GM12878 (cell line): ENCODE measurements around the gene PABPC1L. TPM values are rescaled to one million over a fixed set of nuclear protein-coding genes. Genes with fewer than 3 reads are reported as not detected.

Experiments used
- ATAC-seq: fragments of 200-7000 bp; cut with Tn5 transposase; 3 replicates; pipeline ENCODE4 v1.9.1; 2020; ENCODE audit warnings: mild to moderate bottlenecking, moderate library complexity
- BruUV-seq: library from RNA; stranded (reverse); fragments of 400-500 nt; replicated peaks from 2 replicates; lab custom pipeline; 2021; lab: Mats Ljungman, UMichigan
- CTCF ChIA-PET: fragments of 300-600 bp; sonication (Branson Sonifier 250); formaldehyde crosslinking; extraction: SDS; loops from one replicate; lab custom pipeline; 2021; ENCODE audit warnings: inconsistent platforms; lab: Yijun Ruan, JAX
- POLR2A ChIA-PET: fragments of 350-600 bp; formaldehyde crosslinking; extraction: SDS; loops from one replicate; lab custom pipeline; 2021; ENCODE audit warnings: inconsistent platforms; lab: Charles Lee
- RAD21 ChIA-PET: fragments of 300-600 bp; sonication (Branson Sonifier 250); formaldehyde crosslinking; loops from one replicate; lab custom pipeline; 2023; ENCODE audit warnings: antibody characterized with exemption; ENCODE audit not compliant: unreplicated experiment; lab: Charles Lee
- SMC1A ChIA-PET: fragments of 300-600 bp; sonication (Branson Sonifier 250); formaldehyde crosslinking; loops from one replicate; lab custom pipeline; 2023; ENCODE audit not compliant: unreplicated experiment, uncharacterized antibody; lab: Charles Lee
- DNase-seq: peaks from one replicate; pipeline ENCODE4 v3.0.0-alpha.2; 2011; ENCODE audit warnings: low read depth, low spot score
- FAIRE-seq: peaks from 3 replicates; lab custom pipeline; 2011; peaks lifted over from hg19 to GRCh38; lab: Jason Lieb, UNC
- H2AFZ ChIP-seq: 2 replicates; pipeline ENCODE4 v1.6.0; 2011; ENCODE audit warnings: low read depth, low read length, control low read depth; ENCODE audit not compliant: control insufficient read depth
- H3K27ac ChIP-seq: 2 replicates; pipeline ENCODE4 v1.5.1; 2011; ENCODE audit warnings: control low read depth; ENCODE audit not compliant: control insufficient read depth, insufficient read depth
- H3K27me3 ChIP-seq, 2 experiments: replicated peaks in 1 of 2; 2 replicates each; pipeline versions ENCODE4 v1.6.0 to v1.6.1; 2011; ENCODE audit warnings: low read length in 1 of 2; ENCODE audit not compliant: control insufficient read depth in 2 of 2, insufficient read depth in 2 of 2
- H3K36me3 ChIP-seq, 2 experiments: 2 replicates each; pipeline ENCODE4 v1.5.1; 2011; ENCODE audit warnings: low read length in 1 of 2; ENCODE audit not compliant: control insufficient read depth in 2 of 2, insufficient read depth in 2 of 2
- H3K4me1 ChIP-seq: 2 replicates; pipeline ENCODE4 v1.6.1; 2011; ENCODE audit warnings: mild to moderate bottlenecking, low read length, moderate library complexity, mixed read lengths; ENCODE audit not compliant: control insufficient read depth, insufficient read depth
- H3K4me2 ChIP-seq: 2 replicates; pipeline ENCODE4 v1.6.0; 2011; ENCODE audit warnings: control low read depth; ENCODE audit not compliant: control insufficient read depth, insufficient read depth
- H3K4me3 ChIP-seq: fragments of 200-600 bp; sonication (generic); 2 replicates; pipeline ENCODE4 v1.5.1; 2016
- H3K79me2 ChIP-seq: 2 replicates; pipeline ENCODE4 v1.6.0; 2011; ENCODE audit warnings: low read length; ENCODE audit not compliant: control insufficient read depth, insufficient read depth
- H3K9ac ChIP-seq: 2 replicates; pipeline ENCODE4 v1.8.0; 2011; ENCODE audit warnings: low read length, control low read depth, mixed read lengths; ENCODE audit not compliant: control insufficient read depth, insufficient read depth
- H3K9me3 ChIP-seq: replicated peaks from 3 replicates; pipeline ENCODE4 v1.5.1; 2011; ENCODE audit warnings: mild to moderate bottlenecking, low read length; ENCODE audit not compliant: control insufficient read depth, insufficient read depth
- H4K20me1 ChIP-seq: 2 replicates; pipeline ENCODE4 v1.6.0; 2011; ENCODE audit not compliant: control insufficient read depth, insufficient read depth
- BHLHE40 ChIP-seq, 2 experiments: fragments of 450-650 bp in 1 of 2; IDR thresholded peaks; 2 replicates each; pipeline ENCODE4 v1.6.1; 2011 to 2017; ENCODE audit warnings: low read depth in 2 of 2, borderline replicate concordance in 1 of 2, improper control_type of control experiment in 1 of 2, low read length in 1 of 2, mild to moderate bottlenecking in 1 of 2
- DPF2 ChIP-seq: fragments of 450-650 bp; IDR thresholded peaks from 2 replicates; pipeline ENCODE4 v1.6.1; 2017; ENCODE audit warnings: mild to moderate bottlenecking
- EP300 ChIP-seq, 2 experiments: fragments of 150-350 bp in 1 of 2; IDR thresholded peaks; 2 replicates each; pipeline ENCODE4 v1.6.1; 2011 to 2012; ENCODE audit warnings: low read depth in 2 of 2, low read length in 2 of 2, borderline replicate concordance in 1 of 2, improper control_type of control experiment in 1 of 2, inconsistent platforms in 1 of 2; ENCODE audit not compliant: control insufficient read depth in 1 of 2
- IKZF1 ChIP-seq: fragments of 450-650 bp; conservative IDR thresholded peaks from 2 replicates; pipeline ENCODE4 v1.6.1; 2017; ENCODE audit warnings: antibody characterized with exemption, mild to moderate bottlenecking
- IKZF2 ChIP-seq, 2 experiments: fragments of 450-650 bp; IDR thresholded peaks; 2 replicates each; pipeline ENCODE4 v1.6.1; 2017; ENCODE audit warnings: mild to moderate bottlenecking in 2 of 2, moderate library complexity in 2 of 2
- POU2F2 ChIP-seq: IDR thresholded peaks from 3 replicates; pipeline ENCODE4 v1.6.1; 2011; ENCODE audit warnings: low read depth, mild to moderate bottlenecking, low read length, borderline replicate concordance
- RUNX3 ChIP-seq: IDR thresholded peaks from 2 replicates; pipeline ENCODE4 v1.6.1; 2012; ENCODE audit warnings: low read length, inconsistent platforms
- SPI1 ChIP-seq: IDR thresholded peaks from 2 replicates; pipeline ENCODE4 v1.6.1; 2011; ENCODE audit warnings: low read depth, mild to moderate bottlenecking, low read length, moderate library complexity, borderline replicate concordance; ENCODE audit not compliant: insufficient read depth
- ZNF24 ChIP-seq: fragments of 450-650 bp; IDR thresholded peaks from 2 replicates; pipeline ENCODE4 v1.6.1; 2017; ENCODE audit warnings: antibody characterized with exemption, mild to moderate bottlenecking
- WGBS: methylation state at CpG from one replicate; pipeline ENCODE4 v1.1.6; 2016; ENCODE audit warnings: low lambda C conversion rate; ENCODE audit not compliant: insufficient replicate concordance, insufficient coverage; ENCODE audit errors: missing lambda C conversion rate; 5-methylcytosine and 5-hydroxymethylcytosine counted together
- in situ Hi-C: fragments of 300-500 bp; cut with MboI; formaldehyde crosslinking; loops from 9 replicates; pipeline ENCODE4 v1.14.3; 2018; ENCODE audit warnings: mixed read lengths
- intact Hi-C: fragments of 100-400 bp; cut with micrococcal nuclease; formaldehyde crosslinking; loops from one replicate; pipeline ENCODE4 v1.14.2; 2022; ENCODE audit not compliant: unreplicated experiment
- polyA plus RNA-seq, 11 experiments: library from polyadenylated mRNA; depleted of rRNA in 4 of 11; unstranded in 6 of 11; stranded (reverse) in 5 of 11; fragments of >200 nt; fragmentation: Nextera tagmentation in 4 of 11; fragmentation: Illumina TruSeq in 1 of 11; extraction: Ambion mirVana in 4 of 11; extraction: Trizol in 1 of 11; gene quantifications; 1 replicate in 1 of 11; 2 replicates in 10 of 11; pipeline versions ENCODE4 v1.2.1 to v1.2.3, GENCODE V29; 2011 to 2016; ENCODE audit warnings: inconsistent platforms in 2 of 11, missing spikeins in 2 of 11, low read depth in 1 of 11
- total RNA-seq, 4 experiments: library from RNA; depleted of rRNA in 3 of 4; stranded (reverse); fragments of >200 nt in 3 of 4; fragmentation: Illumina TruSeq in 1 of 4; extraction: Trizol in 1 of 4; gene quantifications; 2 replicates each; pipeline versions ENCODE4 v1.2.1 to v1.2.3, GENCODE V29; 2013 to 2021
- TF ChIP-seq, protein P1 (sequence below): fragments of 450-650 bp; IDR thresholded peaks from 2 replicates; pipeline ENCODE4 v1.6.1; 2017; ENCODE audit warnings: borderline replicate concordance
- TF ChIP-seq, protein P2 (sequence below): fragments of 150-350 bp; IDR thresholded peaks from 2 replicates; pipeline ENCODE4 v1.6.1; 2016; ENCODE audit warnings: low read depth, low read length
- TF ChIP-seq, protein P3 (sequence below): fragments of 450-650 bp; IDR thresholded peaks from 2 replicates; pipeline ENCODE4 v1.6.1; 2017; ENCODE audit warnings: mild to moderate bottlenecking, moderate library complexity

The PABPC1L gene
- total and polyA plus RNA-seq, 10 of the 15 experiments (the other 5 are each of a cell fraction or from before 2014, with no cell fraction given): 6.1 to 66.8 (median 11.9) TPM

DNA sequence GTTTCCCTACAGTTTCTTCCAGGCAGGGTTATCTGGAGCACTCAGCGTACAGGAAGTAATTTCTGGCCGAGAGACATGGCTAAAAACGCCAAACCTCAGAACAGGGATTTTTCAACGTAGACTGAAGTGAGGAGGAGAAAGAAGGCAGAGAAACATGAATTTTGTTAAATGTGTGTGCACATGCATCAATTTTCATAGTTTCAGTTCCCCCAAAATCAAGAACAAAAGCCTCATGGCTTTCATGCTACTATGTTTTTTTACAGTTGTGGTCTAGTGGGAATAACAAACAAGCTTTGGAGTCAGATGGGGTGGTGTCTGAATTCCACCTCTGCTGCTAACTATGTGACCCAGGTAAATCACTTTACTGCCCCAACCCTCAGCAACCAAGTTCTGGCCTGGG is 45.4 kb downstream of the PABPC1L start:
- no peak overlapping the region for H3K4me3 ChIP-seq
- H3K4me1 ChIP-seq: peaks cover 18% of the 10 kb centered on the region
- WGBS: 75% methylated on average over 4 of the region's 4 CpGs
- H3K4me2 ChIP-seq: peak overlapping the region; percentile 54
- intact Hi-C loops: no loop called here
- H2AFZ ChIP-seq: no peak overlapping the region
- no peaks in the 10 kb centered on the region for H3K27me3 ChIP-seq
- FAIRE-seq: no peak
- no peaks in the 10 kb centered on the region for H3K9me3 ChIP-seq
- peak overlapping the region; percentile 47; the same call in 1 of the 2 replicates for H3K27ac ChIP-seq
- DNase-seq: no peak
- in situ Hi-C loops: no loop called here
- no TSS peak for BruUV-seq
- no peak overlapping the region for H3K9ac ChIP-seq
- peaks cover 11 to 66% of the 10 kb centered on the region in 2 experiments for H3K36me3 ChIP-seq
- CTCF ChIA-PET: no interaction called here
- TF ChIP-seq SPI1 (peak; percentile 77), IKZF1 (peak; percentile 43), BHLHE40 (IDR thresholded peaks at IDR 0.05; ENCODE audit: borderline replicate concordance in 1 of 2, low read depth in 2 of 2, low read length in 1 of 2) (peak; percentile 49 to 69), ZNF24 (0 out of 2 replicates have a peak, but pooled peaks have one; percentile 12), POU2F2 (no peak), DPF2 (0 out of 2 replicates have a peak, but pooled peaks have one; percentile 28), EP300 (IDR thresholded peaks at IDR 0.05; ENCODE audit: borderline replicate concordance in 1 of 2, control insufficient read depth in 1 of 2, low read depth in 2 of 2, low read length in 2 of 2) (0 out of 4 replicates have a peak, but pooled peaks of 1 of the 2 experiments have one; percentile 46), IKZF2 (IDR thresholded peaks at IDR 0.05) (peak; percentile 36 to 42; a peak in 2 of 4 replicates), RUNX3 (peak; percentile 47)
- TF ChIP-seq, protein P1, sequence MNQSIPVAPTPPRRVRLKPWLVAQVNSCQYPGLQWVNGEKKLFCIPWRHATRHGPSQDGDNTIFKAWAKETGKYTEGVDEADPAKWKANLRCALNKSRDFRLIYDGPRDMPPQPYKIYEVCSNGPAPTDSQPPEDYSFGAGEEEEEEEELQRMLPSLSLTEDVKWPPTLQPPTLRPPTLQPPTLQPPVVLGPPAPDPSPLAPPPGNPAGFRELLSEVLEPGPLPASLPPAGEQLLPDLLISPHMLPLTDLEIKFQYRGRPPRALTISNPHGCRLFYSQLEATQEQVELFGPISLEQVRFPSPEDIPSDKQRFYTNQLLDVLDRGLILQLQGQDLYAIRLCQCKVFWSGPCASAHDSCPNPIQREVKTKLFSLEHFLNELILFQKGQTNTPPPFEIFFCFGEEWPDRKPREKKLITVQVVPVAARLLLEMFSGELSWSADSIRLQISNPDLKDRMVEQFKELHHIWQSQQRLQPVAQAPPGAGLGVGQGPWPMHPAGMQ: no peak
- TF ChIP-seq, protein P2, sequence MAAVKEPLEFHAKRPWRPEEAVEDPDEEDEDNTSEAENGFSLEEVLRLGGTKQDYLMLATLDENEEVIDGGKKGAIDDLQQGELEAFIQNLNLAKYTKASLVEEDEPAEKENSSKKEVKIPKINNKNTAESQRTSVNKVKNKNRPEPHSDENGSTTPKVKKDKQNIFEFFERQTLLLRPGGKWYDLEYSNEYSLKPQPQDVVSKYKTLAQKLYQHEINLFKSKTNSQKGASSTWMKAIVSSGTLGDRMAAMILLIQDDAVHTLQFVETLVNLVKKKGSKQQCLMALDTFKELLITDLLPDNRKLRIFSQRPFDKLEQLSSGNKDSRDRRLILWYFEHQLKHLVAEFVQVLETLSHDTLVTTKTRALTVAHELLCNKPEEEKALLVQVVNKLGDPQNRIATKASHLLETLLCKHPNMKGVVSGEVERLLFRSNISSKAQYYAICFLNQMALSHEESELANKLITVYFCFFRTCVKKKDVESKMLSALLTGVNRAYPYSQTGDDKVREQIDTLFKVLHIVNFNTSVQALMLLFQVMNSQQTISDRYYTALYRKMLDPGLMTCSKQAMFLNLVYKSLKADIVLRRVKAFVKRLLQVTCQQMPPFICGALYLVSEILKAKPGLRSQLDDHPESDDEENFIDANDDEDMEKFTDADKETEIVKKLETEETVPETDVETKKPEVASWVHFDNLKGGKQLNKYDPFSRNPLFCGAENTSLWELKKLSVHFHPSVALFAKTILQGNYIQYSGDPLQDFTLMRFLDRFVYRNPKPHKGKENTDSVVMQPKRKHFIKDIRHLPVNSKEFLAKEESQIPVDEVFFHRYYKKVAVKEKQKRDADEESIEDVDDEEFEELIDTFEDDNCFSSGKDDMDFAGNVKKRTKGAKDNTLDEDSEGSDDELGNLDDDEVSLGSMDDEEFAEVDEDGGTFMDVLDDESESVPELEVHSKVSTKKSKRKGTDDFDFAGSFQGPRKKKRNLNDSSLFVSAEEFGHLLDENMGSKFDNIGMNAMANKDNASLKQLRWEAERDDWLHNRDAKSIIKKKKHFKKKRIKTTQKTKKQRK: no peak
- TF ChIP-seq, protein P3, sequence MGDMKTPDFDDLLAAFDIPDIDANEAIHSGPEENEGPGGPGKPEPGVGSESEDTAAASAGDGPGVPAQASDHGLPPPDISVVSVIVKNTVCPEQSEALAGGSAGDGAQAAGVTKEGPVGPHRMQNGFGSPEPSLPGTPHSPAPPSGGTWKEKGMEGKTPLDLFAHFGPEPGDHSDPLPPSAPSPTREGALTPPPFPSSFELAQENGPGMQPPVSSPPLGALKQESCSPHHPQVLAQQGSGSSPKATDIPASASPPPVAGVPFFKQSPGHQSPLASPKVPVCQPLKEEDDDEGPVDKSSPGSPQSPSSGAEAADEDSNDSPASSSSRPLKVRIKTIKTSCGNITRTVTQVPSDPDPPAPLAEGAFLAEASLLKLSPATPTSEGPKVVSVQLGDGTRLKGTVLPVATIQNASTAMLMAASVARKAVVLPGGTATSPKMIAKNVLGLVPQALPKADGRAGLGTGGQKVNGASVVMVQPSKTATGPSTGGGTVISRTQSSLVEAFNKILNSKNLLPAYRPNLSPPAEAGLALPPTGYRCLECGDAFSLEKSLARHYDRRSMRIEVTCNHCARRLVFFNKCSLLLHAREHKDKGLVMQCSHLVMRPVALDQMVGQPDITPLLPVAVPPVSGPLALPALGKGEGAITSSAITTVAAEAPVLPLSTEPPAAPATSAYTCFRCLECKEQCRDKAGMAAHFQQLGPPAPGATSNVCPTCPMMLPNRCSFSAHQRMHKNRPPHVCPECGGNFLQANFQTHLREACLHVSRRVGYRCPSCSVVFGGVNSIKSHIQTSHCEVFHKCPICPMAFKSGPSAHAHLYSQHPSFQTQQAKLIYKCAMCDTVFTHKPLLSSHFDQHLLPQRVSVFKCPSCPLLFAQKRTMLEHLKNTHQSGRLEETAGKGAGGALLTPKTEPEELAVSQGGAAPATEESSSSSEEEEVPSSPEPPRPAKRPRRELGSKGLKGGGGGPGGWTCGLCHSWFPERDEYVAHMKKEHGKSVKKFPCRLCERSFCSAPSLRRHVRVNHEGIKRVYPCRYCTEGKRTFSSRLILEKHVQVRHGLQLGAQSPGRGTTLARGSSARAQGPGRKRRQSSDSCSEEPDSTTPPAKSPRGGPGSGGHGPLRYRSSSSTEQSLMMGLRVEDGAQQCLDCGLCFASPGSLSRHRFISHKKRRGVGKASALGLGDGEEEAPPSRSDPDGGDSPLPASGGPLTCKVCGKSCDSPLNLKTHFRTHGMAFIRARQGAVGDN: peak; percentile 27; the same call in 1 of the 2 replicates
- no peak for ATAC-seq
- H4K20me1 ChIP-seq: peaks cover 3% of the 10 kb centered on the region; the same call in 1 of the 2 replicates
- POLR2A ChIA-PET: no interaction called here
- SMC1A ChIA-PET: interaction anchor here (1.1 kb wide), 1 partner anchor 13 kb away, joined by 5 read pairs; no protein-coding TSS in a partner anchor
- RAD21 ChIA-PET: no interaction called here
- H3K79me2 ChIP-seq: peaks cover 49% of the 10 kb centered on the region
